Mucosa of gallbladder (tissue), 1 donor: ENCODE data around the gene TMEM178B. TPM values are rescaled to one million over a fixed set of nuclear protein-coding genes. Genes with fewer than 3 reads are reported as not detected.
"Not testable (repeated sequence)": the region's sequence is repeated elsewhere in the genome, so short reads cannot be mapped to it uniquely, and the experiment has no call there.

Experiments
- DNase-seq: peaks from one replicate; pipeline ENCODE4 v3.0.0-alpha.2; 2020; ENCODE audit warnings: low spot score
- total RNA-seq: library from RNA; stranded (reverse); gene quantifications from one replicate; pipeline ENCODE4 v1.2.1, GENCODE V29; 2021
- donor health status: DM: no; HTN: no; CAD: no.

TMEM178B gene
- total RNA-seq, 1 donor from 2014 or later: 3.5 TPM

- DNase-seq: no peak
These were observed 513 bp downstream of the TMEM178B start for GRCh38 chr7:141074162-141074991.

- no peak for DNase-seq
These were observed 1.1 kb downstream of the TMEM178B start for GRCh38 chr7:141074997-141075396.

GRCh38 chr7:141076377-141076776 lies 2.5 kb downstream of the TMEM178B start:
- no peak for DNase-seq

- no peak for DNase-seq
These were observed 5.4 kb downstream of the TMEM178B start for GRCh38 chr7:141079219-141079618.

DNA sequence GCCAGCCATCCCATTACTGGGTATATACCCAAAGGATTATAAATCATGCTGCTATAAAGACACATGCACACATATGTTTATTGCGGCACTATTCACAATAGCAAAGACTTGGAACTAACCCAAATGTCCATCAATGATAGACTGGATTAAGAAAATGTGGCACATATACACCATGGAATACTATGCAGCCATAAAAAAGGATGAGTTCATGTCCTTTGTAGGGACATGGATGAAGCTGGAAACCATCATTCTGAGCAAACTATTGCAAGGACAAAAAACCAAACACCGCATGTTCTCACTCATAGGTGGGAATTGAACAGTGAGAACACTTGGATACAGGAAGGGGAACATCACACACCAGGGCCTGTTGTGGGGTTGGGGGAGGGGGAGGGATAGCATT lies 15.6 kb downstream of the TMEM178B start:
- DNase-seq: not testable (repeated sequence)

GRCh38 chr7:141094336-141095070 lies 20.6 kb downstream of the TMEM178B start:
- DNase-seq: no peak

DNA sequence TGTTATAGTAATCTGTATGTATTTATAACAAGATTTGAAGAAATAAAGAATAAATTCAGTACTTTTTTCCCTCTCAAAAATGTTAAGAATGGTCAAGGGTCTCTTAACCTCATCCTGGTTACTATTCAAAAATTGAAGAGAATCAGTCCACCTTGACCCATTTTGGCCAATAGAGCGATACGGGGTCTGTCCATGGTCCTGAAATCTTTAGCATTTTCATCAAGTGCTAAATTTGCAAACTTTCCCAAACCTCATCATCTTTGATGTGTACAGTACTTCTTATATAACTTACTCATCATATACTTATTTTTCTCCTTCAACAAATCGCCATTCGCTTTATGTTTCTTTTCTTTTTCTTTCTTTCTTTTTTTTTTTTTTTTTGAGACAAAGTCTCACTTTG lies 23.6 kb downstream of the TMEM178B start:
- no peak for DNase-seq

GRCh38 chr7:141102436-141102835 lies 28.6 kb downstream of the TMEM178B start:
- DNase-seq: no peak

DNA sequence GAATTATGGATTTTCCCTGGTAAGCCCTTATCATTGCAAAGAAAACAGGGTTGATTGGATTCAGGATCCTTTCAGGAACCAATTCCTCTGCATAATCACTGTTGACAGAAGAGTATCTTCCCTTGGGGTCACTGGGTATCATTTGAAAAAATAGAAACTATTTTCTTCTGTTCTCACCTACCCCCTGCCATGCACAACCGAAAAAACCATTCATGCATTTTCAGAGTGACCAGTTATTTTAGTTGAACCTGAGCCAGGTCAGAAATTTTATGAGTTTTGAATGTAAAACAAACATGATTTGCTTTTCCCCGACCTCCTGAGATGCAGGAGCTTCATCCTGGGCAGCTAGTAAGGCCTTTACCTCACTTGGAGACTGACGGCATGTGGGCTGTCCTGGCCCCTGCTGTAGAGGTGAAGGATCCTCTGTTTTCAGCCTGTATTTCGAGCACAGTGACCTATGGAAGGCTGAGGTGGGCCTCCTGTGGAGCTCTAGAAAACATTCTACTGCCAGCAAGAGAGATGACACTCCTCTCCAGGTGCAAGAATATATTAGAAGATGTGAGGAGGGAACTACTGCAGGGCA lies 30.1 kb downstream of the TMEM178B start:
- DNase-seq: no peak

GRCh38 chr7:141113131-141113530 lies 39.3 kb downstream of the TMEM178B start:
- no peak for DNase-seq

DNA sequence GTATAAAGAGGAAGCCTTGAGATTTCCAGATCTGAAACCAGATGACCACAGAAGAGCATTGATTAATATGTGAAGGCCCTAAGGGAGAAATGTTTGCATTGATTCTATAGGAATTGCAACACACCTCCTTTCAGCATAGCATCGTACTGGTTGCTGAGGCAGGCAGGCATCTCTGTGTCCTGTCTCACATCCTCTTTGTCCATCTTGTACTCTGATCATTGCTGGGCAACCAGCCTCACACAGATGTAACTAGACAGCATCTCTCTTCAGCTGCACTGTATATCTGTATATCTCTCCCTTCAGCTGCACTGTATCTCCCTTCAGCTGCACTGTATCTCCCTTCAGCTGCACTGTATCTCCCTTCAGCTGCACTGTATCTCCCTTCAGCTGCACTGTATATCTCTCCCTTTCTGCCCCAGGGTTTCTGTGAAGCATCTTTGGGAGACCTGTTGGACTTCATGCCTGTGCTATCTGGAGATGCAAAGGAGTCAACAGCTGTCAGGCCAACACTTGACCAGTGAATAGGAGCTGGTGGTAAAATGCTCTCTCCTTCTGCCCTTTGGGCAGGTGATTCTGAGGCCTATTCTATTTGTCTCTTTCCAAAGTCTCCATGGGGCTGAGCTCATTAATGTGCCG lies 40.3 kb downstream of the TMEM178B start:
- DNase-seq: no peak

DNA sequence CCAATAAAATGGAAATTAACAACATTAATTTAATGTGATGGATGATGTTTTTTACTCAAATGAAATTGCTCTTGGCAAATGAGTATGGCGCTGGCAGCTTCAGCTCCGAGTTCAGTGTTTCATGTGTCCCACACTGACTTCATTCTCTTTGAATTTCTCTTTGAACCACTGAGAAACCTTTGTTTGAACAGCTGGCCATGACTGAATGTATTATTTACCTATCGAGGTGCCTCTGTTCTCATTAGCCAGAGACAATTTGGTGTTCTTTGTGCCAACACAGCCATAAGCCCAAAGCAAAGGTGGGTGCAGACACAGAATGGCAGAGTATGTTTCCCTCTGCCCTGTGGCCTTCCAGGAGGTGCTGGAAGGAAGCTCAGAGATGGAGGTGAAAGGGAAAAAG lies 42.1 kb downstream of the TMEM178B start:
- no peak for DNase-seq

DNA sequence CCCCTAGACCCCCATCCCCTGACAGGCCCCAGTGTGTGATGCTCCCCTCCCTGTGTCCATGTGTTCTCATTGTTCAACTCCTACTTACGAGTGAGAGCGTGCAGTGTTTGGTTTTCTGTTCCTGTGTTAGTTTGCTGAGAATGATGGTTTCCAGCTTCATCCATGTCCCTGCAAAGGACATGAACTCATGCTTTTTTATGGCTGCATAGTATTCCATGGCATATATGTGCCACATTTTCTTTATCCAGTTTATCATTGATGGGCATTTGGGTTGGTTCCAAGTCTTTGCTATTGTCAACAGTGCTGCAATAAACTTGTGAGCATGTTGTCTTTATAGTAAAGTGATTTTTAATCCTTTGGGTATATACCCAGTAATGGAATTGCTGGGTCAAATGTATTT lies 42.8 kb downstream of the TMEM178B start:
- not testable (repeated sequence) for DNase-seq

DNA sequence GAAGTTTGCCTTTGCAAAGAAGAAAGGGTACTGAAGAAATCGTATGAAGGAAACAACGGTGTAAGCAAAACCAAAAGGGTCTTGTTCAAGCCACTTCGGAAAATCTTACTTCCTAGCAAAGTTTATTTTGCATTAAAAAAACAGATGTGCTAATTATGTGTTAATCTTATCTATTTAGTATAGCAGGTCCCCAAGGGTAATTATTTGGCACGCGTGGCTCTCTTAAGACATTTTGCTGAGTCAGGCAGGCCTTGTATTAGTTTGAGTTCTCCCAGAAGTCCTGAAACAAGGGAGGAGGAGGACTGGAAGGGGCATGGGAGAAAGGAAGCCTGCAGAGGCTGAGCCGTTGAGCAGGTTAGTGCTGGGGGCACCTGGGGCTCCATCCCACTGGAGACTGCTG lies 44.9 kb downstream of the TMEM178B start:
- DNase-seq: no peak

DNA sequence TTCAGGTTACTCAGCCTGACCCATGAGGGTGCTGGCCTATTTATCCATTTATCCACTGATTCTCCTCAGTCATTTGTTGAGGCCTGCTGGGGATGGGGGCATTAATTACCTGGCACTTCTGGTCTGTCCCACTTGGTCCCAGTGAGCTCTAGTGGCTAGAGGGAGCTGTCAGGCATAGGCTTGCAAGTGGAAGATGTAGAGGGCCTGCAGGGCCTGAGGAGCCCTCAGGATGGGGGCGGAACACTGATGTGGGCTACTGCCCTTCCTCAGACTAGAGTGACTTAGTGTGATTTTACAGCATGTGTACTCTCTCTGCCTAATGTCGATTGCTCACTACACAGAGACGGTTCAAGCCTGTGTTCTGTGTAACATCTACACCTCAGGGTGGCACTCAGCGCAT lies 45.3 kb downstream of the TMEM178B start:
- no peak for DNase-seq

- no peak for DNase-seq
These were observed 48.9 kb downstream of the TMEM178B start for GRCh38 chr7:141122736-141123135.

DNA sequence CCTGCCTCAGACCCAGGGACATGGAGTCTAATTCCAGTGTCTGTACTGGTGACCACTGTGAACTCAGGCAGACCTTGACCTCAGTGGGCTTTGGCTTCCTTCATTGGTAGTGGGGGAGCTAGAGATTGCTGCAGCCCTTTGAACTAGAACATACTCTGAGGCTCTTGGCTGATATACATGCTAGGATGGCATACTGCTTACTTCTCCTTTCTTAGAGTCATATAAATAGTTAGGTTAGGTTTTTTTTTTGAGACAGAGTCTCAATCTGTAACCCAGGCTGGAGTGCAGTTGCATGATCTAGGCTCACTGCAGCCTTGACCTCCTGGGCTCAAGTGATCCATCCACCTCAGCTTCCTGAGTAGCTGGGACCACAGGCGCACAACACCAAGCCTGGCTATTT lies 49.7 kb downstream of the TMEM178B start:
- no peak for DNase-seq

- DNase-seq: no peak
These were observed 52.2 kb downstream of the TMEM178B start for GRCh38 chr7:141126107-141126506.

- DNase-seq: no peak
These were observed 54.6 kb downstream of the TMEM178B start for GRCh38 chr7:141128506-141128905.

- no peak for DNase-seq
These were observed 55.1 kb downstream of the TMEM178B start for GRCh38 chr7:141128931-141129330.

DNA sequence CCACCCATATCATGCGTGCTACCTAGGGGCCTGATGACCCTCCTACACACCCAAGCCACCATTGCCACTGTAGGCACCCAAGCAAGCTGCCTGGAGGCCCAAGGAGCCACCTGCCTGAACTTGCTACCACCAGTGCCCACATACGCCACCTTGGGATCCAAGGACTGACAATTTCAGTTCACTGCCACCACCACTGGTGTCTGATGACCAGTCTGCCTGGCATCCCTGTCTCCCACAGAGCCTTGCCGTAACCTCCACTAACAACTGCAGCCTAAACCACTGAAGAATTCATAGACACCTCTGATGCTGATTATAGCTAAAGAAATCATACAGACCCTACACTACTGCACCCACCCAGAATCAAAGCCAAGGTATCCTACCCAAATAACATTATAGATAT lies 58.8 kb downstream of the TMEM178B start:
- DNase-seq: no peak

DNA sequence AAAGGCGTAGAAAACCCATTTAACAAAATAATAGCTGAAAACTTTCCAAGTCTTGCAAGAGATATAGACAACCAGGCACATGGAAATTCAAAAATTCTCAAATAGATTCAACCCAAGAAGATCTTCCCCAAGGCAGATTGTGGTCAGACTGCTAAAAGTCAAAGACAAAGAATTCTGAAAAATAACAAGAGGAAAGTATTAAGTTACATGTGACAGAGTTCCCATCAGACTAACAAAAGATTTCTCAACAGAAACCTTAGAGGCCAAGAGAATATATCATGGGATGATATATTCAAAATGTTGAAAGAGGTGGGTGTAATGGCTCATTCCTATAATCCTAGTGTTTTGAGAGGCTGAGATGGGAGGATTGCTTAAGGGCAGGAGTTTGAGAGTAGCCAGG lies 59.8 kb downstream of the TMEM178B start:
- DNase-seq: no peak
